ENCODE measurements around the gene CRACR2B. TPM values are rescaled to one million over a fixed set of nuclear protein-coding genes. Genes with fewer than 3 reads are reported as not detected.
A peak's percentile ranks its signal among the peaks of the same experiment; 100 is the strongest.

CRACR2B gene
- total RNA-seq, 1 donor from 2014 or later: 34.3 TPM

GRCh38 chr11:863023-863909, 35.5 kb downstream of the CRACR2B start:
- H3K36me3 ChIP-seq: peaks cover 29% of the 10 kb centered on the region
- no peak for ATAC-seq
- no peaks in the 10 kb centered on the region for H3K27me3 ChIP-seq
- TF ChIP-seq CTCF (IDR thresholded peaks at IDR 0.05): no peak
- DNase-seq: no peak
- intact Hi-C loops (cut with DNase I): no loop called here
- no peaks in the 10 kb centered on the region for H3K9me3 ChIP-seq
- no peak overlapping the region for H3K4me3 ChIP-seq
- H3K4me1 ChIP-seq: peaks cover 6% of the 10 kb centered on the region
- H3K27ac ChIP-seq: no peak overlapping the region

GRCh38 chr11:863910-864827, 36.5 kb downstream of the CRACR2B start:
- DNase-seq (no peak), ATAC-seq (no peak)
- no peak overlapping the region for H3K27ac ChIP-seq
- H3K36me3 ChIP-seq: peaks cover 29% of the 10 kb centered on the region
- H3K4me3 ChIP-seq: no peak overlapping the region
- intact Hi-C loops (cut with DNase I): no loop called here
- H3K27me3 ChIP-seq: no peaks in the 10 kb centered on the region
- H3K4me1 ChIP-seq: peaks cover 6% of the 10 kb centered on the region
- no peaks in the 10 kb centered on the region for H3K9me3 ChIP-seq
- TF ChIP-seq CTCF (IDR thresholded peaks at IDR 0.05): no peak

- Histone ChIP-seq H3K27me3 (no peaks in the 10 kb centered on the region), H3K4me1 (peaks cover 1% of the 10 kb centered on the region), H3K4me3 (no peak overlapping the region), H3K9me3 (no peaks in the 10 kb centered on the region), H3K27ac (no peak overlapping the region), H3K36me3 (peaks cover 29% of the 10 kb centered on the region)
- ATAC-seq (no peak), DNase-seq (no peak)
- intact Hi-C loops (cut with DNase I): no loop called here
- no peak for TF ChIP-seq CTCF (IDR thresholded peaks at IDR 0.05)
These were observed 37.2 kb downstream of the CRACR2B start for GRCh38 chr11:864898-865297.

GRCh38 chr11:865462-866430, 38.0 kb downstream of the CRACR2B start:
- no peaks in the 10 kb centered on the region for H3K27me3 ChIP-seq
- H3K4me1 ChIP-seq: no peaks in the 10 kb centered on the region
- ATAC-seq: no peak
- no peaks in the 10 kb centered on the region for H3K9me3 ChIP-seq
- H3K36me3 ChIP-seq: peaks cover 29% of the 10 kb centered on the region
- TF ChIP-seq CTCF (IDR thresholded peaks at IDR 0.05): no peak
- H3K4me3 ChIP-seq: no peak overlapping the region
- H3K27ac ChIP-seq: no peak overlapping the region
- intact Hi-C loops (cut with DNase I): no loop called here
- DNase-seq: no peak

- peaks cover 29% of the 10 kb centered on the region for H3K36me3 ChIP-seq
- intact Hi-C loops (cut with DNase I): no loop called here
- no peaks in the 10 kb centered on the region for H3K9me3 ChIP-seq
- TF ChIP-seq CTCF (IDR thresholded peaks at IDR 0.05): no peak
- H3K4me1 ChIP-seq: no peaks in the 10 kb centered on the region
- H3K27me3 ChIP-seq: no peaks in the 10 kb centered on the region
- no peak overlapping the region for H3K4me3 ChIP-seq
- DNase-seq: no peak
- ATAC-seq: peak; percentile 1
- H3K27ac ChIP-seq: no peak overlapping the region
These were observed 38.8 kb downstream of the CRACR2B start for GRCh38 chr11:866481-866880.
